Measurements from ENCODE around the gene NPNT. TPM values are rescaled to one million over a fixed set of nuclear protein-coding genes. Genes with fewer than 3 reads are reported as not detected.
A peak's percentile ranks its signal among the peaks of the same experiment; 100 is the strongest.

The NPNT gene
- total and polyA plus RNA-seq, 2 experiments from 2014 or later: not detected

- no peaks in the 10 kb centered on the region for H3K9me2 ChIP-seq (ENCODE audit: insufficient read depth)
- DNase-seq: no peak
- no peaks in the 10 kb centered on the region for H3F3A ChIP-seq (ENCODE audit: insufficient read depth)
- no peak overlapping the region for H3K27ac ChIP-seq
- peak overlapping the region; percentile 19; the same call in 1 of the 2 replicates for H2AFZ ChIP-seq
- H3K79me2 ChIP-seq (ENCODE audit: insufficient read depth): no peaks in the 10 kb centered on the region
- 4% methylated on average over 19 to 22 of the region's 22 CpGs for WGBS, 2 experiments (ENCODE audit: low coverage in 1 of 2, low lambda C conversion rate in 2 of 2, missing lambda C conversion rate in 2 of 2)
- no peak for TF ChIP-seq EZH2phosphoT487 (IDR thresholded peaks at IDR 0.05; ENCODE audit: insufficient read depth, low read depth)
- no peak for TF ChIP-seq EZH2 (IDR thresholded peaks at IDR 0.05; ENCODE audit: insufficient read depth, poor library complexity, severe bottlenecking)
- H3K4me1 ChIP-seq (ENCODE audit: insufficient read depth): no peaks in the 10 kb centered on the region
- peak overlapping the region; percentile 42 for H3K4me3 ChIP-seq
- peak overlapping the region; percentile 27 for H3K4me2 ChIP-seq (ENCODE audit: unreplicated experiment)
- no peaks in the 10 kb centered on the region for H4K20me1 ChIP-seq (ENCODE audit: insufficient read depth)
- in situ Hi-C loops (cut with MboI): no loop called here
- H3K9me3 ChIP-seq (ENCODE audit: low read depth): no peaks in the 10 kb centered on the region
- no peaks in the 10 kb centered on the region for H3K36me3 ChIP-seq (ENCODE audit: low read depth)
- no peak overlapping the region for H3K9ac ChIP-seq
- H3K27me3 ChIP-seq (replicated peaks; ENCODE audit: insufficient read depth): peaks cover 87% of the 10 kb centered on the region
Observed at GRCh38 chr4:105896461-105896942, 1.2 kb downstream of the NPNT start.

- H3F3A ChIP-seq (ENCODE audit: insufficient read depth): no peaks in the 10 kb centered on the region
- H3K4me3 ChIP-seq: no peak overlapping the region
- peak; percentile 84 for TF ChIP-seq EZH2 (IDR thresholded peaks at IDR 0.05; ENCODE audit: insufficient read depth, poor library complexity, severe bottlenecking)
- TF ChIP-seq EZH2phosphoT487 (IDR thresholded peaks at IDR 0.05; ENCODE audit: insufficient read depth, low read depth): no peak
- DNase-seq: no peak
- no peaks in the 10 kb centered on the region for H3K9me3 ChIP-seq (ENCODE audit: low read depth)
- in situ Hi-C loops (cut with MboI): no loop called here
- no peaks in the 10 kb centered on the region for H3K9me2 ChIP-seq (ENCODE audit: insufficient read depth)
- no peaks in the 10 kb centered on the region for H3K36me3 ChIP-seq (ENCODE audit: low read depth)
- no peak overlapping the region for H3K9ac ChIP-seq
- no peak overlapping the region for H2AFZ ChIP-seq
- H3K27me3 ChIP-seq (replicated peaks; ENCODE audit: insufficient read depth): peaks cover 87% of the 10 kb centered on the region
- no peaks in the 10 kb centered on the region for H4K20me1 ChIP-seq (ENCODE audit: insufficient read depth)
- no peak overlapping the region for H3K27ac ChIP-seq
- H3K79me2 ChIP-seq (ENCODE audit: insufficient read depth): no peaks in the 10 kb centered on the region
- no peak overlapping the region for H3K4me2 ChIP-seq (ENCODE audit: unreplicated experiment)
- 2 to 5% methylated on average over 3 of the region's 3 CpGs for WGBS, 2 experiments (ENCODE audit: low coverage in 1 of 2, low lambda C conversion rate in 2 of 2, missing lambda C conversion rate in 2 of 2)
- H3K4me1 ChIP-seq (ENCODE audit: insufficient read depth): no peaks in the 10 kb centered on the region
Observed at GRCh38 chr4:105896984-105897775, 1.9 kb downstream of the NPNT start.

GRCh38 chr4:105900541-105900940, 5.3 kb downstream of the NPNT start:
- in situ Hi-C loops (cut with MboI): no loop called here
- Histone ChIP-seq H3K27me3 (replicated peaks; ENCODE audit: insufficient read depth) (peaks cover 67% of the 10 kb centered on the region), H3K4me1 (ENCODE audit: insufficient read depth) (no peaks in the 10 kb centered on the region), H3K9me3 (ENCODE audit: low read depth) (no peaks in the 10 kb centered on the region), H3K4me2 (ENCODE audit: unreplicated experiment) (no peak overlapping the region), H3K27ac (no peak overlapping the region), H2AFZ (no peak overlapping the region), H4K20me1 (ENCODE audit: insufficient read depth) (no peaks in the 10 kb centered on the region), H3K9ac (no peak overlapping the region), H3K79me2 (ENCODE audit: insufficient read depth) (no peaks in the 10 kb centered on the region), H3K9me2 (ENCODE audit: insufficient read depth) (no peaks in the 10 kb centered on the region), H3K36me3 (ENCODE audit: low read depth) (no peaks in the 10 kb centered on the region), H3K4me3 (no peak overlapping the region), H3F3A (ENCODE audit: insufficient read depth) (no peaks in the 10 kb centered on the region)
- DNase-seq: no peak
- whole genome bisulfite sequencing, 2 experiments (ENCODE audit: low coverage in 1 of 2, low lambda C conversion rate in 2 of 2, missing lambda C conversion rate in 2 of 2): 13 to 14% methylated on average over 2 of the region's 2 CpGs
- TF ChIP-seq EZH2 (IDR thresholded peaks at IDR 0.05; ENCODE audit: insufficient read depth, poor library complexity, severe bottlenecking): no peak
- no peak for TF ChIP-seq EZH2phosphoT487 (IDR thresholded peaks at IDR 0.05; ENCODE audit: insufficient read depth, low read depth)

GRCh38 chr4:105902550-105903262, 7.4 kb downstream of the NPNT start:
- H3K4me3 ChIP-seq: no peak overlapping the region
- H4K20me1 ChIP-seq (ENCODE audit: insufficient read depth): no peaks in the 10 kb centered on the region
- no peak overlapping the region for H3K4me2 ChIP-seq (ENCODE audit: unreplicated experiment)
- H3K27ac ChIP-seq: no peak overlapping the region
- H3K27me3 ChIP-seq (replicated peaks; ENCODE audit: insufficient read depth): peaks cover 50% of the 10 kb centered on the region
- no peaks in the 10 kb centered on the region for H3F3A ChIP-seq (ENCODE audit: insufficient read depth)
- no peaks in the 10 kb centered on the region for H3K9me3 ChIP-seq (ENCODE audit: low read depth)
- no peaks in the 10 kb centered on the region for H3K36me3 ChIP-seq (ENCODE audit: low read depth)
- H3K9me2 ChIP-seq (ENCODE audit: insufficient read depth): no peaks in the 10 kb centered on the region
- in situ Hi-C loops (cut with MboI): no loop called here
- no peak overlapping the region for H2AFZ ChIP-seq
- no peaks in the 10 kb centered on the region for H3K79me2 ChIP-seq (ENCODE audit: insufficient read depth)
- TF ChIP-seq EZH2phosphoT487 (IDR thresholded peaks at IDR 0.05; ENCODE audit: insufficient read depth, low read depth) (no peak), EZH2 (IDR thresholded peaks at IDR 0.05; ENCODE audit: insufficient read depth, poor library complexity, severe bottlenecking) (no peak)
- WGBS, 2 experiments (ENCODE audit: low coverage in 1 of 2, low lambda C conversion rate in 2 of 2, missing lambda C conversion rate in 2 of 2): 42 to 51% methylated on average over 2 of the region's 2 CpGs
- no peaks in the 10 kb centered on the region for H3K4me1 ChIP-seq (ENCODE audit: insufficient read depth)
- H3K9ac ChIP-seq: no peak overlapping the region
- no peak for DNase-seq

Data from GM23248 (cell line).